GM19452 (cell line): ENCODE data around the gene STARD4.

Source experiments
- ATAC-seq: cut with Tn5 transposase; IDR thresholded peaks from one replicate; pipeline ENCODE4 v1.9.1; 2021; ENCODE audit not compliant: unreplicated experiment

The STARD4 gene

GRCh38 chr5:111530298-111530740 is 18.0 kb upstream of the STARD4 start:
- ATAC-seq = peak; percentile 82

- ATAC-seq = no peak
Measured at GRCh38 chr5:111528056-111528455, 15.7 kb upstream of the STARD4 start.

- no peak for ATAC-seq
Measured at GRCh38 chr5:111520908-111521307, 8.6 kb upstream of the STARD4 start.

- ATAC-seq = no peak
Measured at GRCh38 chr5:111518777-111519176, 6.4 kb upstream of the STARD4 start.

GRCh38 chr5:111517853-111518501 is 5.6 kb upstream of the STARD4 start:
- no peak for ATAC-seq

- no peak for ATAC-seq
Measured at GRCh38 chr5:111514087-111514486, 1.8 kb upstream of the STARD4 start.

GRCh38 chr5:111513131-111513520 is 791 bp upstream of the STARD4 start:
- ATAC-seq = no peak

GRCh38 chr5:111511831-111512374 is 432 bp downstream of the STARD4 start:
- peak; percentile 9 for ATAC-seq

- no peak for ATAC-seq
Measured at GRCh38 chr5:111511174-111511830, 1.0 kb downstream of the STARD4 start.

GRCh38 chr5:111509119-111509518 is 3.2 kb downstream of the STARD4 start:
- ATAC-seq = no peak

GRCh38 chr5:111507276-111507675 is 5.1 kb downstream of the STARD4 start:
- ATAC-seq = no peak

GRCh38 chr5:111505096-111505495 is 7.2 kb downstream of the STARD4 start:
- no peak for ATAC-seq

- no peak for ATAC-seq
Measured at GRCh38 chr5:111502956-111503355, 9.4 kb downstream of the STARD4 start.

- no peak for ATAC-seq
Measured at GRCh38 chr5:111498346-111498745, 14.0 kb downstream of the STARD4 start.

- no peak for ATAC-seq
Measured at GRCh38 chr5:111495159-111495558, 17.2 kb downstream of the STARD4 start.

- ATAC-seq = no peak
Measured at GRCh38 chr5:111494355-111494999, 17.9 kb downstream of the STARD4 start.

GRCh38 chr5:111493031-111493430 is 19.3 kb downstream of the STARD4 start:
- ATAC-seq = no peak

- no peak for ATAC-seq
Measured at GRCh38 chr5:111488353-111488752, 24.0 kb downstream of the STARD4 start.

- ATAC-seq = no peak
Measured at GRCh38 chr5:111486926-111487325, 25.4 kb downstream of the STARD4 start.

- no peak for ATAC-seq
Measured at GRCh38 chr5:111486055-111486454, 26.3 kb downstream of the STARD4 start.

GRCh38 chr5:111480346-111480745 is 32.0 kb downstream of the STARD4 start:
- ATAC-seq = no peak

- ATAC-seq = no peak
Measured at GRCh38 chr5:111478898-111479297, 33.4 kb downstream of the STARD4 start.
